H1 (cell line): ENCODE data around the gene PHKA2. TPM values are rescaled to one million over a fixed set of nuclear protein-coding genes. Genes with fewer than 3 reads are reported as not detected.

Source experiments
- CTCF ChIA-PET: fragments of 300-600 bp; sonication (Branson Sonifier 250); formaldehyde crosslinking; loops from one replicate; lab custom pipeline; 2021; ENCODE audit not compliant: partially characterized antibody; lab: Charles Lee
- POLR2A ChIA-PET: fragments of 300-600 bp; sonication (Branson Sonifier 250); formaldehyde crosslinking; loops from one replicate; lab custom pipeline; 2021; ENCODE audit warnings: inconsistent platforms; ENCODE audit not compliant: partially characterized antibody; lab: Charles Lee
- DNase-seq, 2 experiments: peaks; one replicate each; pipeline versions ENCODE4 v3.0.0 to v3.0.0-alpha.2; 2010 to 2022; ENCODE audit warnings: low spot score in 2 of 2, low read depth in 1 of 2, mixed read lengths in 1 of 2
- FAIRE-seq: peaks from 2 replicates; lab custom pipeline; 2011; peaks lifted over from hg19 to GRCh38; lab: Jason Lieb, UNC
- H2AFZ ChIP-seq: 2 replicates; pipeline ENCODE4 v1.8.1; 2012; ENCODE audit warnings: low read length, inconsistent platforms
- H2AK5ac ChIP-seq: 2 replicates; pipeline ENCODE4 v1.6.1; 2013; ENCODE audit warnings: low read depth, low read length
- H2BK120ac ChIP-seq: replicated peaks from 2 replicates; pipeline ENCODE3; 2013; ENCODE audit warnings: low read depth, low read length, inconsistent platforms
- H2BK12ac ChIP-seq: 2 replicates; pipeline ENCODE4 v1.6.1; 2013; ENCODE audit warnings: low read depth, low read length
- H2BK15ac ChIP-seq: 2 replicates; pipeline ENCODE4 v1.6.1; 2013; ENCODE audit warnings: low read length
- H2BK20ac ChIP-seq: 2 replicates; pipeline ENCODE4 v1.6.1; 2013; ENCODE audit warnings: low read length
- H2BK5ac ChIP-seq: 2 replicates; pipeline ENCODE4 v1.6.1; 2013; ENCODE audit warnings: low read depth, low read length
- H3K14ac ChIP-seq: 2 replicates; pipeline ENCODE4 v1.6.1; 2013; ENCODE audit warnings: inconsistent platforms; ENCODE audit not compliant: insufficient read length
- H3K18ac ChIP-seq: 2 replicates; pipeline ENCODE4 v1.6.1; 2013; ENCODE audit warnings: low read length; ENCODE audit errors: extremely low read depth
- H3K23ac ChIP-seq: 2 replicates; pipeline ENCODE4 v1.6.1; 2013; ENCODE audit warnings: inconsistent platforms; ENCODE audit not compliant: insufficient read length
- H3K23me2 ChIP-seq: 2 replicates; pipeline ENCODE4 v1.6.1; 2013; ENCODE audit warnings: low read depth, low read length
- H3K27ac ChIP-seq: 2 replicates; pipeline ENCODE4 v1.6.1; 2011; ENCODE audit warnings: low read depth, low read length, inconsistent platforms
- H3K27me3 ChIP-seq, 4 experiments: replicated peaks in 1 of 4; 1 replicate in 1 of 4; 2 replicates in 3 of 4; pipeline versions ENCODE4 v1.6.1 to v1.8.1; 2011 to 2013; ENCODE audit warnings: low read length in 3 of 4, mild to moderate bottlenecking in 3 of 4, inconsistent platforms in 2 of 4, mixed read lengths in 2 of 4, moderate library complexity in 1 of 4; ENCODE audit not compliant: control insufficient read depth in 3 of 4, insufficient read depth in 3 of 4; ENCODE audit errors: extremely low read depth in 1 of 4
- H3K36me3 ChIP-seq, 4 experiments: 2 replicates each; pipeline versions ENCODE4 v1.6.1 to v1.8.1; 2011 to 2013; ENCODE audit warnings: mild to moderate bottlenecking in 4 of 4, low read length in 3 of 4, moderate library complexity in 2 of 4, control low read depth in 1 of 4, inconsistent platforms in 1 of 4; ENCODE audit not compliant: insufficient read depth in 4 of 4, control insufficient read depth in 2 of 4
- H3K4ac ChIP-seq: replicated peaks from 2 replicates; pipeline ENCODE3; 2013; ENCODE audit warnings: low read length, low read depth, mixed read lengths, inconsistent platforms; ENCODE audit not compliant: insufficient read length
- H3K4me1 ChIP-seq, 4 experiments: replicated peaks in 1 of 4; 1 replicate in 1 of 4; 2 replicates in 3 of 4; pipeline versions ENCODE4 v1.6.1 to v1.8.1; 2011 to 2013; ENCODE audit warnings: low read length in 3 of 4, inconsistent platforms in 2 of 4, mixed read lengths in 1 of 4; ENCODE audit not compliant: insufficient read depth in 4 of 4, control insufficient read depth in 3 of 4
- H3K4me2 ChIP-seq, 2 experiments: 2 replicates each; pipeline versions ENCODE4 v1.6.1 to v1.8.1; 2011 to 2013; ENCODE audit warnings: low read depth in 2 of 2, low read length in 2 of 2, control low read depth in 1 of 2, inconsistent platforms in 1 of 2, mild to moderate bottlenecking in 1 of 2; ENCODE audit not compliant: insufficient read depth in 1 of 2
- H3K4me3 ChIP-seq, 4 experiments: fragments of 200-600, 300-600 bp in 1 of 4; sonication (generic), shearing (Covaris generic), sonication (Bioruptor Twin) in 1 of 4; 2 replicates each; pipeline versions ENCODE4 v1.5.1 to v1.8.1; 2011 to 2016; ENCODE audit warnings: low read length in 4 of 4, low read depth in 3 of 4, control low read depth in 2 of 4, inconsistent platforms in 2 of 4, mild to moderate bottlenecking in 2 of 4, mixed read lengths in 1 of 4, moderate library complexity in 1 of 4; ENCODE audit not compliant: insufficient read depth in 2 of 4; ENCODE audit errors: extremely low read depth in 1 of 4
- H3K56ac ChIP-seq: replicated peaks from 2 replicates; pipeline ENCODE3; 2013; ENCODE audit warnings: low read depth, mild to moderate bottlenecking, mixed read lengths, low read length, inconsistent platforms; ENCODE audit not compliant: insufficient read length
- H3K79me1 ChIP-seq: 2 replicates; pipeline ENCODE4 v1.6.1; 2013; ENCODE audit warnings: low read depth, low read length, control low read depth
- H3K79me2 ChIP-seq, 2 experiments: 2 replicates each; pipeline versions ENCODE4 v1.6.1 to v1.8.1; 2012 to 2013; ENCODE audit warnings: low read length in 2 of 2, mild to moderate bottlenecking in 2 of 2, inconsistent platforms in 1 of 2; ENCODE audit not compliant: insufficient read depth in 2 of 2, control insufficient read depth in 1 of 2
- H3K9ac ChIP-seq, 4 experiments: replicated peaks in 1 of 4; 1 replicate in 1 of 4; 2 replicates in 3 of 4; pipeline versions ENCODE4 v1.6.1 to v1.8.1; 2011 to 2013; ENCODE audit warnings: low read depth in 3 of 4, low read length in 3 of 4, control low read depth in 2 of 4, mild to moderate bottlenecking in 2 of 4, moderate library complexity in 2 of 4, inconsistent platforms in 1 of 4; ENCODE audit errors: extremely low read depth in 1 of 4
- H3K9me3 ChIP-seq, 2 experiments: 2 replicates each; pipeline versions ENCODE4 v1.6.1 to v1.8.1; 2012 to 2013; ENCODE audit warnings: mild to moderate bottlenecking in 2 of 2, moderate library complexity in 2 of 2, control low read depth in 1 of 2, inconsistent platforms in 1 of 2, low read depth in 1 of 2, low read length in 1 of 2, mixed read lengths in 1 of 2; ENCODE audit not compliant: insufficient read depth in 2 of 2
- H4K20me1 ChIP-seq, 2 experiments: replicated peaks in 1 of 2; 2 replicates each; pipeline versions ENCODE3 to v1.8.1; 2011 to 2013; ENCODE audit warnings: inconsistent platforms in 2 of 2, low read length in 2 of 2, mild to moderate bottlenecking in 1 of 2; ENCODE audit not compliant: insufficient read depth in 2 of 2, control insufficient read depth in 1 of 2
- H4K5ac ChIP-seq: 2 replicates; pipeline ENCODE4 v1.6.1; 2013; ENCODE audit warnings: low read length, low read depth, mixed read lengths, inconsistent platforms; ENCODE audit not compliant: insufficient read length
- H4K8ac ChIP-seq: 2 replicates; pipeline ENCODE4 v1.8.0; 2013; ENCODE audit warnings: mild to moderate bottlenecking, moderate library complexity, low read length, inconsistent platforms; ENCODE audit not compliant: insufficient read depth; ENCODE audit errors: extremely low read depth
- H4K91ac ChIP-seq: replicated peaks from 2 replicates; pipeline ENCODE3; 2013; ENCODE audit warnings: low read length, mixed read lengths, inconsistent platforms; ENCODE audit not compliant: insufficient read length
- ATF3 ChIP-seq: IDR thresholded peaks from 2 replicates; pipeline ENCODE4 v1.6.1; 2011; ENCODE audit warnings: low read depth, mild to moderate bottlenecking, low read length; ENCODE audit not compliant: insufficient read depth
- BCL11A ChIP-seq, 2 experiments: IDR thresholded peaks; one replicate each; pipeline ENCODE4 v1.6.1; 2011; ENCODE audit warnings: low read depth in 2 of 2, low read length in 2 of 2, mild to moderate bottlenecking in 2 of 2
- CBX5 ChIP-seq: fragments of 300-800, 300-1000 bp; sonication (generic); IDR thresholded peaks from 2 replicates; pipeline ENCODE4 v1.7.1; 2016; ENCODE audit warnings: antibody characterized with exemption, low read length, low read depth
- GABPA ChIP-seq: IDR thresholded peaks from 2 replicates; pipeline ENCODE4 v1.6.1; 2011; ENCODE audit warnings: mild to moderate bottlenecking, low read length, moderate library complexity, borderline replicate concordance; ENCODE audit not compliant: insufficient read depth
- GTF2F1 ChIP-seq: IDR thresholded peaks from 2 replicates; pipeline ENCODE4 v1.6.1; 2012; ENCODE audit warnings: low read depth, low read length, improper control_type of control experiment, borderline replicate concordance
- JUN ChIP-seq: IDR thresholded peaks from 2 replicates; pipeline ENCODE4 v1.6.1; 2011; ENCODE audit warnings: low read depth, mild to moderate bottlenecking, improper control_type of control experiment, low read length
- JUND ChIP-seq: IDR thresholded peaks from 2 replicates; pipeline ENCODE4 v1.6.1; 2011; ENCODE audit warnings: mild to moderate bottlenecking, improper control_type of control experiment, low read length
- MAX ChIP-seq: IDR thresholded peaks from 2 replicates; pipeline ENCODE4 v1.6.1; 2012; ENCODE audit warnings: inconsistent platforms
- SAP30 ChIP-seq: fragments of 300-600 bp; sonication (generic); IDR thresholded peaks from 2 replicates; pipeline ENCODE4 v1.7.1; 2012; ENCODE audit warnings: low read length, moderate library complexity, mild to moderate bottlenecking, inconsistent platforms; ENCODE audit not compliant: insufficient read depth, insufficient replicate concordance
- SIN3A ChIP-seq, 2 experiments: IDR thresholded peaks in 1 of 2; conservative IDR thresholded peaks in 1 of 2; 2 replicates each; pipeline ENCODE4 v1.6.1; 2011 to 2012; ENCODE audit warnings: low read length in 2 of 2, improper control_type of control experiment in 1 of 2, low read depth in 1 of 2, mild to moderate bottlenecking in 1 of 2
- SP1 ChIP-seq: IDR thresholded peaks from 2 replicates; pipeline ENCODE4 v1.6.1; 2011; ENCODE audit warnings: low read depth, low read length
- SP4 ChIP-seq: IDR thresholded peaks from 2 replicates; pipeline ENCODE4 v1.6.1; 2012; ENCODE audit warnings: low read length, inconsistent platforms
- TBP ChIP-seq: IDR thresholded peaks from 2 replicates; pipeline ENCODE4 v1.6.1; 2011; ENCODE audit warnings: low read depth, low read length, improper control_type of control experiment
- WGBS, 2 experiments: shearing (Covaris generic) in 1 of 2; methylation state at CpG; one replicate each; pipeline versions ENCODE4 v1.1.6 to v1.1.7; 2013 to 2015; ENCODE audit warnings: low lambda C conversion rate in 2 of 2, mixed read lengths in 2 of 2, inconsistent platforms in 1 of 2, low coverage in 1 of 2, missing lambda C conversion rate in 1 of 2; ENCODE audit not compliant: insufficient replicate concordance in 2 of 2, insufficient coverage in 1 of 2, insufficient read length in 1 of 2; ENCODE audit errors: extremely low coverage in 1 of 2, missing lambda C conversion rate in 1 of 2; 5-methylcytosine and 5-hydroxymethylcytosine counted together
- polyA plus RNA-seq, 7 experiments: library from polyadenylated mRNA; depleted of rRNA in 3 of 7; stranded (reverse) in 5 of 7; unstranded in 2 of 7; fragments of >200 nt in 5 of 7; fragments of 200-250 nt in 2 of 7; gene quantifications; 1 replicate in 5 of 7; 2 replicates in 1 of 7; 4 replicates in 1 of 7; pipeline versions ENCODE4 v1.2.1 to v1.2.3, GENCODE V29; 2011 to 2013; ENCODE audit warnings: missing spikeins in 2 of 7, mixed read lengths in 2 of 7
- total RNA-seq: library from RNA; stranded (reverse); fragmentation: NEBNext Ultra II Directional; extraction: Animal tissue kit (Norgen Biotek cat#: 25700); gene quantifications from 2 replicates; pipeline ENCODE4 v1.2.1, GENCODE V29; 2021

Gene PHKA2
- total and polyA plus RNA-seq, 2 of the 8 experiments (the other 6 are each of a cell fraction or from before 2014, with no cell fraction given) = 28.1 to 35.8 TPM

- Histone ChIP-seq H4K8ac (no peak overlapping the region), H3K79me1 (no peaks in the 10 kb centered on the region), H3K4me2 (no peak overlapping the region), H2BK120ac (no peak overlapping the region), H3K4me1 (peaks cover 0 to 3% (median 0%) of the 10 kb centered on the region in 4 experiments; a peak in 1 of 7 replicates), H3K23ac (no peak overlapping the region), H3K9me3 (no peaks in the 10 kb centered on the region), H2AK5ac (no peak overlapping the region), H2BK15ac (no peak overlapping the region), H3K27me3 (no peaks in the 10 kb centered on the region), H4K5ac (no peak overlapping the region), H2BK12ac (no peak overlapping the region), H3K23me2 (no peaks in the 10 kb centered on the region), H3K9ac (no peak overlapping the region), H3K36me3 (no peaks in the 10 kb centered on the region; a peak in 1 of 8 replicates), H4K91ac (no peak overlapping the region), H3K14ac (no peak overlapping the region), H3K27ac (no peak overlapping the region), H2AFZ (no peak overlapping the region), H3K4me3 (no peak overlapping the region), H2BK5ac (no peak overlapping the region), H3K4ac (no peak overlapping the region), H3K18ac (no peak overlapping the region), H3K56ac (no peak overlapping the region), H3K79me2 (no peaks in the 10 kb centered on the region), H2BK20ac (no peak overlapping the region), H4K20me1 (no peaks in the 10 kb centered on the region)
- DNase-seq (no peak), FAIRE-seq (no peak)
- ChIA-PET CTCF (interaction anchor here (0.6 to 4.0 kb wide), 3 partner anchors 21 to 883 kb away, joined by 3 to 12 read pairs (median 4); no protein-coding TSS in a partner anchor), POLR2A (no interaction called here)
- 90% methylated on average over 7 of the region's 7 CpGs; no CpG with 5 or more reads in 1 of the 2 experiments for WGBS, 2 experiments
- TF ChIP-seq SP4 (no peak), BCL11A (IDR thresholded peaks at IDR 0.05; ENCODE audit: low read depth in 2 of 2, low read length in 2 of 2) (no peak), ATF3 (no peak), TBP (no peak), CBX5 (no peak), SAP30 (no peak), GABPA (no peak), MAX (no peak), SIN3A (conservative IDR thresholded peaks at IDR 0.05 in 1 of 2, IDR thresholded peaks at IDR 0.05 in 1 of 2; ENCODE audit: low read depth in 1 of 2, low read length in 2 of 2) (no peak), JUN (no peak), JUND (no peak), SP1 (no peak), GTF2F1 (no peak)
Observed at GRCh38 chrX:18992829-18993228, 8.9 kb upstream of the PHKA2 start.
